Posterior cingulate gyrus (tissue), 11 donors: ENCODE measurements around the gene TACC2.
A peak's percentile ranks its signal among the peaks of the same experiment; 100 is the strongest.
"Not testable (repeated sequence)": the region's sequence is repeated elsewhere in the genome, so short reads cannot be mapped to it uniquely, and the experiment has no call there.

ENCODE experiments used
- DNase-seq, 10 donors: peaks; one replicate each; pipeline versions ENCODE4 v3.0.0 to v3.0.0-alpha.2; 2020 to 2021; ENCODE audit warnings: mixed read lengths in 3 of 10
- intact Hi-C: fragments of 100-400 bp; cut with DNase I; formaldehyde crosslinking; loops from one replicate; pipeline ENCODE4 v1.15.1; 2023

TACC2 gene

GRCh38 chr10:121988361-121989324 lies at the start of gene TACC2:
Gene TACC2, plus strand, starts transcription at chr10:121989163. Its CDS starts 32,819 bp downstream, at chr10:122021982.
- intact Hi-C loops: no loop called here
- DNase-seq: no peak

DNA sequence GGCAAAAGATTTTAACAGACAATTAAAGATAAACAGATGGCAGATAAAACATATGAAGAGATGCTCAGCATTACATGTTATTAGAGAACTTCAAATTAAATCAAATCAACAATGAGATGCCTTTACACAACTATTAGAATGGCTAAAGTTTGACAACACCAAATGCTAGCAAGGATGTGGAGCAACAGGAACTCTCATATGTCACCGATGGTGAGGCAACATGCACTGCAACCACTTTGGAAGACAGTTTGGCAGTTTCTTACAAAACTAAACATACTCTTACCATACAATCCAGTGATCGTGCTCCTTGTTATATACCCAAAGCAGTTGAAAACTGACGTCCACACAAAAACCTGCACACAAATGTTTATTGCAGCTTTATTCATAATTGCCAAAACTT lies 47.4 kb upstream of the TACC2 start:
- intact Hi-C loops: no loop called here

GRCh38 chr10:121942749-121943416 lies 46.1 kb upstream of the TACC2 start:
- intact Hi-C loops: no loop called here
- DNase-seq: no peak

More for the DNA sequence above, 47.4 kb upstream of the TACC2 start:
- no peak for DNase-seq

DNA sequence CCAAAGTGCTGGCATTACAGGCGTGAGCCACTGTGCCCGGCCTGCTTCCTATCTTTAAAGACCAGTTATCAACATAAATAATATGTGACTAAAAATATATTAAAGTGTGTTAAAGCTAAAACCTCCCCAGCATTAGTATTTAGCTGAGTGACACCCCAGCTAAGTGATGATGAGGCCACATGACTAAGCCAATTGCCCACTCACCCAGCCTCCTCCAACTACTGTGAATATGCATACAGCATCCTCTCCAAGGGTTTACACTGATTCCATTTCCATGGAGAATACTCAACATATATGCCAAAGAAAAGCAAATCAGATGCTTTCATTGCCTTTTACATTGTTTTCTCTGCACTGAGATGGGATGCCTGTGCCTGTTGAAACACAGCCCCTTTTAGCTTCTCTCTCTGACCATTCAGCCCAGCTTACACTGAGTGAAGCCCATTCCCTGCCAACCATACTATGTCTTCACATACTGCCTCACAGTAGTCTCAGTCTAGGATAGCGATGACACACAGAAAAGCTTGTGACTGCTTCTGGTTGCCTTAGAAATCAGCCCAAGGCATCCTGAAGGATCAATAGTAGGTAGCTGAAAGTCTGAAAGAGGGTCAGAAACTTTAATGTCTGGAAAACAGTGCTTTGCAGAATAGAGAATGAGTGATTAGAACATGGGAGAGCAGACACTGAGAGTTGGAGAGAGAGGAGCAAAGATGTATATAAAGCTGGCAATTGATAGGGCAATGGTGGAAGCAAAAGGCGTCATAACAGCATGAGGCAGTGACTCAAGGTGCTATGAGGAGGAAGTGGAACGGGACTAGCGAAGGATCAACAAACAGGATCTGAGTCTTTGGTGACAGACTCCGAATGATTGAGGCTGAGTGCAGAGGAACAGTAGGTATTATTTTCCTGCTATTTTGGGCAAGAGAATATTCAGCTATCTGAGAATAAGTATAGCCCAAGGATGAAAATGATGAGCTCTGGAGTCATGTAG lies 41.3 kb upstream of the TACC2 start:
- DNase-seq: no peak
- intact Hi-C loops: no loop called here

GRCh38 chr10:121949049-121949448 lies 39.9 kb upstream of the TACC2 start:
- intact Hi-C loops: no loop called here
- DNase-seq: no peak

DNA sequence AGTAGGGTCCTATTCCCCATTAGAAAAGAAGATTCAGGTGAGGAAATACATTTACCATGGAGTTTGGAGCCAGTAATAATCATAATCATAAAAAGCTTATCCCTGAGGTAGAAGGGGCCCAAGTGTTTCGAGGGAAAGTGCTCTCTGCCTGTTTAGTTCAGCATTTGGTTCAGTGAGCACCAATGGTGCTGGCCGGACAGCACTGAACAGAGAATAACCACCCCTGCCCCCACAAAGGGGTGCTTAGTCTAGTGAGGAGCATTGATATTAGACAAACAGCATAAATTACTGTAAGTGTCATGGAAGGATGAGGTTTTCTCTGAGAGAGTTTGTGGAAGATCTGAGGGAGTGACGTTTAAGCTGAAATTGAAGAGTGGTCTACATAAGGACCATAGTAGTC lies 39.5 kb upstream of the TACC2 start:
- intact Hi-C loops: no loop called here
- DNase-seq: no peak

DNA sequence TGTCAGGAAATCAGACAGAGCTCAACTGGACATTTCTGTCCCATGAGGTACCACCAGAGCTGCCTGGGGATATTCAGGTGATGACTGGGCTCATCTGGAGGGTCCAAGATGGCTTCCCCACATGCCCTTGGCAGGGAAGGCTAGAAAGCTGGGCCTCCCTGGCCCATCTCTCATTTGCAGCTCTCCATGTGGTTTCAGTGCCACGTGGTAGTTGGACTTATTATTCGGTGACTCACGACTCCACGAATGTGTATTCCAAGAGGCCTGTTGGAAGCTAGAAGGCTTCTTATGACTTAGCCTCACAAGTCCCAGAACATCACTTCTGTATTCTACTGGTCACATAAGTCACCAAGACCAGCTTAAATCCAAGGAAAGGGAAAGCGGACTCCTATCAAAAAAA lies 36.7 kb upstream of the TACC2 start:
- intact Hi-C loops: no loop called here
- no peak for DNase-seq

DNA sequence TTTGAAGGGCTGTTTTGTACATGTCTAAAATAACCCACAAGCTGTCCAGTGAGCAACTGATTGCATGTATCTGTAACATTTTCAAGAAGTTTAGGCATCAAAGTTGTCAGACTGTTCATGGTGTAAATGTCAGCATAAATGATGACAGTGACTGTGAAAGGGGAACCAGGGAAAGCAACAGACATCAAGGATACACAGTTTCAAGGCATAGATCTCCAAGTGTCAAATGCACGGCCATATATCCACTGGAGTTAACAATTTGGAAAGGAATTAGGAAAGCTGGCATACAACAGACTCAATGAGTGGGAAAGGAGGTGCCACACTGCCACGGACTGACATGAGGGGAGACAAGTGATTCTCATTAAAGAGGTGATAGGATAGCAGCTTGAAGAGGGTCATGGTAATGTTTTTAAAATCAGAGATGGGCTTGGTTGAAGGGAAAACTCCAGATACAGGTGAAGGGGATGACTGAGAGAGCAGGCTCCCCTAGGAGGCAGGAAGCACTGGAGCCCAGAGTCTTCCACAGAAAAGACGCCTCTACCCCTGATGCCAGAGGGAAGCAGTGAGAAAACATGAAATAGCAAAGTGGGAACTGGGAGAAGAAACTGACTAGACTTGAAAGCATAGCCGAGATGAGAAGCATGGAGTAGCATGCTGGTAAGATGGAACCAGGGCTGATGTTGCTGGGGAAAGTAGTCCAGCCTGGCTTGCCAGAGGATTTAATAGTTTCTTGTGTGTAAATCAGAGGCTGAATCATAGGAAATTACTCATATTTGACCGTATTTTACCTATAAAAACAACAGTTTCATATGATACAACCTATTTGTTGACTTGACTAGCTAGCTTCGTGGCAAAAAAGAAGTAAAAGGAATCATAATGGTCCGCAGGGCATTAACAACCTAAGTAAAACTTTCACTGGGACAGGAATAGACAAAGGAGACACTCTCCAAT lies 32.6 kb upstream of the TACC2 start:
- DNase-seq: no peak
- intact Hi-C loops: no loop called here

DNA sequence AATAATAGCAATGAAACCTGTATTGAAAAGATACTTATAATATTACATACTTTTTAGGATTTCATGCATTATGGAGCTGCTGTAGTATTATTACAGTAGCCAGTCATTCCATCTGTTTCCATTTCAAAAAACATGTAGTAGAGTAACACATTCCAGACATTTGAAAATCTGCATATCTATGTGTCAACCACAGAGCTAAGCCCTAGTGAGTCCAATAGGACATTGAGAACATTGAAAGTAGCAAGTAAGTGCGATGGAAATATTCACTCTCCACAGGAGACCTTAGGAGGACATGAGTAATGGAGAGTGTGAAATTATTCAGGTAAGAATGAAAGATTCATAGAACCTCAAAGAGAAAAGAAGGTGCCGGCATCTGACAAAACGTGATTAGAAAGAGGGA lies 29.3 kb upstream of the TACC2 start:
- DNase-seq: no peak
- intact Hi-C loops: no loop called here

GRCh38 chr10:121961456-121961855 lies 27.5 kb upstream of the TACC2 start:
- DNase-seq: no peak
- intact Hi-C loops: no loop called here

- intact Hi-C loops: no loop called here
- no peak for DNase-seq
Measured at GRCh38 chr10:121965996-121966395, 23.0 kb upstream of the TACC2 start.

DNA sequence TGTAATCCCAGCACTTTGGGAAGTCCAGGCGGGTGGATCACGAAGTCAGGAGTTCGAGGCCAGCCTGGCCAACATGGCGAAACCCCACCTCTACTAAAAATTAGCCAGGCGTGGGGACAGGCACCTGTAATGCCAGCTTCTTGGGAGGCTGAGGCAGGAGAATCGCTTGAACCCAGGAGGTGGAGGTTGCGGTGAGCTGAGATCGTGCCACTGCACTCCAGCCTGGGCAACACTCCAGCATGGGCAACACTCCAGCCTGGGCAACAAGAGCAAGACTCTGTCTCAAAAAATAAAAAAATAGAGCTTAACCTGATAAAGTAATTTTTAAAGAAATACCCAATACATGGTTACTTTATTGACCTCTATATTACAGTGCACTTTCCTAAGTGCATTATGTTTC lies 19.9 kb upstream of the TACC2 start:
- intact Hi-C loops: not testable (repeated sequence)
- DNase-seq: peak in 1 of 10 donors; percentile 65

DNA sequence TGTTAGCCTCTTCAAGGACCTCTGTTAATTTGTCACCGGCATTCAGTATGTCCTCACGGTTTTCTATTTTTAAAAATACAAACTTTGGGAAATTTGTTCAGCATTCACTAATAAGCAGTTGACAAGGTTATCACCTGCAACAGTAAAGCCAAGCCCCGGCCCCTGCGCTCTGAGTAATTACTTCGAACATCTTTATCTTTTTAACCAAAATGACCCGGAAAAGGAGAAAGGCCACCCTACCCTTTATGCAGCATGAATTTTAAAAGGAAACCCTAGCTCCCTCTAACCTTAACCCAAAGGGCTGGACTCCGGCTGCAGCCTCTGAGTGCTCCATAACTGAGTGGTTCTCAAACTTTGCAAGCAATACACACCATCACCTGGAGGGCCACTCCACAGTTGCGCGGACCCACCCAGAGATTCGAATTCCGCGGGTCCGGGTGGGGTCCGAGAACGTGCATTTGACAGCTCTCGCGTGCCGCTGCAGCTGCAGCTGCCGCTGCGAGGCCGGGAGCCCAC lies 14.9 kb upstream of the TACC2 start:
- intact Hi-C loops: loop anchor here (1.0 kb wide), 1 partner anchor 46 kb away; the partner anchor contains the start of gene ATE1
- peak in 1 of 10 donors; percentile 84 for DNase-seq

GRCh38 chr10:121974535-121975294 lies 14.2 kb upstream of the TACC2 start, which contains the start of gene NSMCE4A:
Gene NSMCE4A, minus strand, starts transcription at chr10:121975217. Its CDS starts 52 bp downstream, at chr10:121975165.
- DNase-seq: peak; percentile 63 to 96 (median 70)
- intact Hi-C loops: loop anchor here (1.0 kb wide), 1 partner anchor 46 kb away; the partner anchor contains the start of gene ATE1

GRCh38 chr10:121975295-121976086 lies 13.5 kb upstream of the TACC2 start:
- intact Hi-C loops: no loop called here
- DNase-seq: peak in 1 of 10 donors; percentile 88

- intact Hi-C loops: no loop called here
- DNase-seq: no peak
Measured at GRCh38 chr10:121976607-121977006, 12.4 kb upstream of the TACC2 start.

DNA sequence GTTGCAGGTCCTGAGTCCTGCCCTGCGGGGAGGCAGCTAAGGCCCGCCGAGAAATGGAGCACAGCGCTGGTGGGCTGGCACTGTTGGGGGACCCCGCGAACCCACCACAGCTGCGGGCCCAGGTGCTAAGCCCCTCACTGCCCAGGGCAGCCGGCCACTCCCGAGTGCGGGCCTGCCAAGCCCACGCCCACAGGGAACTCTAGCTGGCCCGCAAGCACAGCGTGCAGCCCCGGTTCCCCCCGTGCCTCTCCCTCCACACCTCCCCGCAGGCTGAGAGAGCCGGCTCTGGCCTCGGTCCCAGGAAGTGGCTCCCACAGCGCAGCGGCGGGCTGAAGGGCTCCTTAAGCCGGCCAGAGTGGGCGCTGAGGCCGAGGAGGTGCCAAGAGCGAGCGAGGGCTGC lies 10.5 kb upstream of the TACC2 start:
- intact Hi-C loops: no loop called here
- DNase-seq: no peak
